GM19467 (cell line): ENCODE results near the gene RTL10.

Experiments used
- ATAC-seq: cut with Tn5 transposase; IDR thresholded peaks from one replicate; pipeline ENCODE4 v1.9.1; 2021; ENCODE audit warnings: mild to moderate bottlenecking, moderate library complexity; ENCODE audit not compliant: unreplicated experiment

The RTL10 gene

DNA sequence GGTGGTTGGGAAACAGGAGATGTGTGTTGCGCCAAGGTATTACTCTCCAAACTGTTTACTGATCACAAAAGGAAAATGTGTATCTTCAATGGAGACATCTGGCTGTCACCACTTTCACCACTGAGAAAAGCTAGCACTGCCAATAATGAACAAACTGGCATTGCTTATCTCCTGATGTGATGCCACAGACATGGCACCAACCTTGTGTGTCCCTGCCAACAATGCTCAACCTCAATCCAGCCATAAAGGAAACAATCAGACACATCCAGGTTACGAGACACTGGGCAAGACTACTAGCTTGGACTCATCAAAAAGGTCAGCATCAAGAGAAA is 28.1 kb downstream of the RTL10 start:
- ATAC-seq: no peak

DNA sequence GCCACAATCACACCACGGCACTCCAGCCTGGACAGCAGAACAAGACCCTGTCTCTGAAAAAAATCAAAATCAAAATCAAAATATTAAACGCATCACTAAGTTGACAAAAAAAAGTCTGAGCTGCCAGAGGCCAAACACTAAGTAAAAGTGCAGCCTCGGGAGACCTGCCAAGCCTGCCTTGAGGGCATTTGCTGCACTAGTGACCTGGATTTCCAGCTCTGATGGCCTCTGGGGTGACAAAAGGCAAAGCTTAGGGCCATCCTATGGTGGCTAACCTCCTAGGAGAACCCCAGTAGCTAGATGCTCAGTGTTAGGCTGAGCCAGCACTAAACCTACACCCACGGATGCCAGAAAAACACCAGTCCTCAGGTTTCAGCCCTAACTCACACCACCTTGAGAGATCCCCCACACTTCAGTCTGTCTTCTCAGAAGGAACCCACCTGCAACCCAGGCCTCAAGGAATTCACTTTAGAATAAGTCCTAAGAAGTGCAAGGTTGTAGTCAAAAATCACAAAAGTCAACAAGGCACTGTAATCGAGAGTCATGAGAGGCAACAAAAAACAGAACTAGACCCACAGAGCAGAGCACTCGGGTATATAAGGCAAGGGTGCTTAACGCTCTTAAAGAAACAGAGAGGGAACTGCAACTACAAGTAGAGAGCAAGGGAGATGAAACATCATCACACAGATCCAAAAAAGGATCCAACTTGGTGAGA is 28.6 kb downstream of the RTL10 start:
- no peak for ATAC-seq

DNA sequence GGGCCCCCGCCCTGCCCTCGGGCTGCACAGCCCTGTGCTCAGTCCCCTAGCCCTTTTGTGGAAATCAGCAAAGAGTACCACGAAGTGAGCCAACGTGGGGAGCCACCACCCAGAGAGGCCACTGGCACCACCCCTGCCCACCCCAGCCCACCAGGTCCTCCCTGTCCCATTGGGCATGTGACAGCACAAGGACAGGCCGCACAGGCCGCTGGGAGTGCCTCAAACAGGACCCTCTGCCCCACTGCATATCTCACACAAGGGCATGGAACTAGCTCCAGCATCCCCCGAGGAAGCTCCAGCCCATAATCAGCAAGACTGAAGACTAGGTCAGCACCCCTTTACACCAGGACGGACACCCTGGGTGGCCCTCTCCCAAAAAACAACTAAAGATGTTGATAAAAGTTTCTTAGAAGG is 29.7 kb downstream of the RTL10 start:
- no peak for ATAC-seq

DNA sequence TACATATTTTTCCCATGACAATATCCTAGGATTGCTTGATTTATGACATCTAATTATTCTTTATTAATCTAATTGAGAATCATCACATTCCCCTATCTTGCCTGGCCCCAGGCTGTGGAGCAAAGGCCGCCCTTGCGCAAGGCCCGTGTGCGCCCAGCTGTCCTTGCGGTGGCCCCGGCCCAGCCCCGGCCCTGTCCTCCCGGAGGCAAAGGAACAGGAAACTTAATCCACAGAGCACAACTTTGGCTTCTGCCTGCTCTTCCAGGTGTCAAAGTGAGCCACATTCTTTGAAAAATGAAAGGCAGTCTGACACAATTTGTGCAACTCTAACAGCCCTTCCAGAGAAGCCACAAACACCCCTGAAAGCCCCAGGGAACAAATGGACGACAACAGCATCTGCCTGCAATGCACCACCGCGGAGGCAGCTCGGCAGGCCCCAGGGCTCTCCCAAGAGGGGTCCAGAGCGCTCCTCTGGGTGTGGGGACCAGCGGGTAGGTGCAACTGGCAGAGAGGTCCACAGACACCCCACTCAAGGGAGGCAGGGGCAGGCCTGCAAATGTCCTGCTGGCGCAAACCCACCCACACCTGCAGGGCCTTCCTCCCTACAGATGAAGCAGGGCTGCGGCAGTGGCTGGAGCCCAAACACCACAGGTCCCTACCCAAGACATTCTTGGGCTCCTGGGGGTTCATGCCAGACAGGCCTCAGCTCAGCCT is 30.3 kb downstream of the RTL10 start:
- no peak for ATAC-seq

DNA sequence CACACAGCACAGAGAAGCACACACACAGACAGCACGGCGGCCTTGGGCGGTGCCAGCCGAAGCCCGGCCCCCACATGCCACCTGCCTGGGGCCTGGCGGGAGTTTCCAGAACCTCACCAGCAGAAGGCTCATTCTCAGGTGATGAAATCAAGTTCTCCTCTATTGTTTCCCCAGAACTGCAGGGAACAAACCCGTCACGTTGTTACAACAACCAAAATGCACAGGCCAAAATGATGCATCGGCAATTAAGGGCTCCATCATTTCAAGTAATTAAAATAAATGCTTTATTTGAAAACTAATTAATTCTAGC is 30.8 kb downstream of the RTL10 start:
- no peak for ATAC-seq

DNA sequence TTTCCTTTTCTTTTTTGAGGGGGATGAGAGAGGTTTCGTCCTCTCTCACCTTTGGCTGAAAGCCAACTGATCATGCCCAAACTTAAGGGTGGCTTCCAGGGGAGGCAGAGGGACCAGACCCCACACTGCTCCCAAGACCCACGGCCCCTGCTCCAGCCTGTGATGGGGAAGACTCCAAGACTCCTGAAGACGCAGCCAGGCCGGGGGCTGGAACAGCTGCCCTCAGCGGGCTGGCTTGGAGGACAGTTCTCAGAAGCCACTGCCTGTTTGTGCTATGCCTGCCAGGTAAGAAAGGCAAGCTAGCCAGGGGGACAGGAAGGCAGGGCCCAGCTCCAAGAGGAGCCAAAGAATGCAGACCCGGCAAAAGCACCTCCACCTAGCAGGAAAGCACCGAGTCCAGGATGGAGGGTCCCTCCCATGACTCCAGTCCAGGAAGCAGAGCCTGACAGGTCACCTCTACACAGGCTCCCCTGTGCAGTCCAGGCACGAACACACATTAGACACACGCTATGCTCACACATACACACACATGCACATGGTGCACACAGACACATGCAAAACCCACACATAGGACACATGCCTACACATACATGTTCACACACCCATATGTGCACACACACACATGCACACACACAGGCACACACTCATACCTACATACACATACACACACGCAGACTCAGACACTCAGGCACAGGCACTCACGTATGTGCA is 31.3 kb downstream of the RTL10 start:
- no peak for ATAC-seq

DNA sequence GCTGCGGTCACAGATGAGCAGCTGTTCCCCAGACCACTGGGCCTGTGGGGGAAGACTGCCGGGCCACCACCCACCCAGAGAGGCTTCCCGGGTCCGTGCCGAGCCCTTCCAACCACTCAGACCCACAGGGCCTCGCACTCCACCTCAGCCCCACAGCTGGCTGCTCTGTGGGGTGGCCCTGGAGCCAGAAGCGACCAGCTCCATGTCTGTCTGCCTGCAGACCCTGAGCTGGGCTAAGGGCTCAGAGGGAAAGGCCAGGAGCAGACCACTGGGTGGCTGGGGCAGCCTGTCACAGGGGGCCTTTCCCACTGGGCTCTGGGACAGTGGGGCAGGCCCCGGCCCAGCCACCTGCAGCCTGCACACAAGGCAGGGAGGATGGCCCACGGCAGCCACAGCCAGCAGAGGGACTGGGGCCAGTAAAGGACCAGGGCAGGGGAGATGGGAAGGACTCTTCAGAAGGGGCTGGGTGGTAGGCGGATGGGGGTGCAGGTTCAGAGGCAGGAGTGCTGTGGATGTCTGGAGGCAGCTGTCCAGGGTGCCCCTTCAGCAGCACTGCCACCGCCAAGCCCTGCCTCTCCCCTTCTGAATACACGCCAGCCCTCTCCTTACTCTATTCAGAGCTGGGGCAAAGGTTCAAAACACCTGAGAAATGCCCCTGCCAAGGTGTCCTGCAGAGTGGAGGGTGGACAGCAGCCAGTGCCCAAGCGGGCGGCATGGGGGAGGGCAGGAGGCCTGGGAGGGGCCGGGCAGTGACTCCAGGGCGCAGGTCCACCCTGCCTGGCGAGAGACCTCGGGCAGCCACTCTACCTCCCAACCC is 32.2 kb downstream of the RTL10 start:
- no peak for ATAC-seq

DNA sequence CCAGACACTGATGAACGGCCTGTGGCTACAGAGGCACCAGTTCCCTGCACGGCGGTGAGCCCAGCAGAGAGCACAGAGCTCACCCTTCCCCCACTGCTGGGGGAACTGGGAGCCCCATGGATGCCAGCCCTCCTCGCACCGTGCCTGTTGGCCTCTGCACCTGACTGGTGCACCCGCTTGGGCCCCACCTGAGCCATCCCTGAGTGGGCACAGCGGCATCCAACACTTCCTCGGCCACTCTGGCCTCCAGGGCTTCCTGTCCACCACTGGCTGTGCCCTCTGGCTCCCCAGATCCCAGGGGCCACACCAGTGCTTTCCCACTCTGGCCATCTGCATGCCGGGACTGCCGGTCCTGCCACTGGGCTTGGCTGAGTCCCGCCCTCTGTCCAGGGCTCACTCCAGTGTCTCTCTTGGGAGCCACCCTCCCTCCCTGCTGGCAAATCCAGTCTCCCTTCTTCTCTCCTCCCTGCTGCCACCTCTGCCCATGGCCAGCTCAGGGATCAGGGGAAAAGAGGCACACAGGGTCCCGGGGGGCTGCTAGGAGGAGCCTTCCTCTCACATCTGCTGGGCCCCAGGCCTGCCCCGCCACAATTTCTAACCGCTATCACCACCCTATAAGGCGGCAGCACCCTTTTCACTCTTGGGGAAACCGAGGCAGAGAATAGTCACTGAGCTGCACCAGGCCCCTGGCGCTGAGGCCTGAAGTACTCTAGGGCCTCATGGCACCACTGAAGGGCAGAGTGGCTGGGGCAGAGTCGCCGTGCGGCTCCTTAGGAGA is 33.0 kb downstream of the RTL10 start:
- ATAC-seq: no peak

DNA sequence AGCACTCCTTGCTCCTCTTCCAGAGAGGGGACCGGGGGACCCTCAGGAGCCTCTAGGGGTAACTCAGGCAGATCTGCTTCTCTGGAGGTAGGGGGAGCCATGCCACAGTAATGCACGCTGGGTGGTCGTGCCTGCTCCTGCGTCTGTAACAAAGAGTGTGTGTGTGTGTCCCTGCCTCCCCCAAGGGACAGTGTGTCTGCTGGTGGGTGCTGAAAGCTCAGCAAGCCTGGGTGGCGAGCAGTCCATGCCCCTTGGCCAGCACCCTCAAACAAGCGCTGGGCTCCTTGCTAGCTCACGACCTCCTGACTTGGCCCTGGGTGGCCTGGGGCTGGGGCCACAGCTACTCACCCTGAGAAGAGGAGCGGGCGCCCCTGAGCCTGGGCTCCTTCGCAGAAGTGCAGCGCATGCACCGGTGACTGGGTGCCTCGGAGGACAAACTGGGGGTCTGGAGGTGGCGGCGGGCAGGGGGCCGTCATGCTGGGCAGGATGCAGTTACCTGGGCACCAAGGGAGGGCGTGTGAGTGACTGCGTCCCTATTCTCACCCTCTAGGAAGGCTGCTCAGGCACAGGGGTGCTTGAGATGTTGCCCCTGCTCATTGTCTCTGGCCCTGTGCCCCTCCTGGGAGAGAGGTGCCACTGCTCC is 33.7 kb downstream of the RTL10 start:
- ATAC-seq: no peak

DNA sequence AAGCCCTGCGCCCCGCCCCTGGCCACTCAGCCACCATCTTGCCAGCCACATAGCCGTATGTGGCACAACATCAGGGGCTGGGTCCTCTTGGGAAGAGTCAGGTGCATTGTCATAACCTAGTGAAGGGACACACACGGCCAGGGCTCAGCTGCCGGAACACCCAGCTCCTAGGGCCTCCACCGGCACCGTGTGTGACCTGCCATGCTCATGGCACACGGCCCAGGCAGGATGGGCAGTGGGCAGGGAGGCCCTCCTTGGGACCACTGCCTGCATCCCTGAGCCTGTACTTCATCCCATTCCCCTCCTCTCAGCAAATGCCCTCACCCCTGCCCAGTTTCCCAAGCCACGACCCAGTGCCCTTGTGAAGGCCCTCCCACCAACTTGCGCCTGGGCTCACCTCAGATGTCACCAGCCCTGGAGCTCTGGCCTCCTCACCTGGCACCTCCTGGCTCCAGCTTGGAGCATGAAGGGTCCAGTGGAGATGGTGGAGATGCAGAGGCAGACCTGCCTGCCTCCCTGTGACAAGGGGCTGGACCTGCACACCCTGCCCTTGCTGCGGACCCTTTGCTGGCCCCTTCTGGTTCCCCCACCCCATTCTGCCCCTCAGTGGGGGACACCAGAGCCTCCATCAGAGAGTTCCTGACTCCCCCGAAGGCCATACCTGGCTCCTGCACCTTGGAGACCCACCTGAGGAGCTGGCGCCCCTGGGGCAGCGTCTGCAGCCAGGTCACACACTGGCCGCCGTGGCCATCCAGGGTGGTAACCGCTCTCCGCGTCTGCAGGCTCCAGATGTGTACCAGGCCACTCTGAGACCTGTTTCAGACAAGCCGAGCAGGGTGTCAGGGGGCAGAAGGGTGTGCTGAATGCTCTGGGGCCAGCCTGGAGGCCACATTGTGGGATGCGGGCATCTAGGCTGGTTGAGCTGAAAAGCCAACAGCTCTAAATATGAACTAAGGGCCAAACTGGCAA is 34.5 kb downstream of the RTL10 start:
- no peak for ATAC-seq

DNA sequence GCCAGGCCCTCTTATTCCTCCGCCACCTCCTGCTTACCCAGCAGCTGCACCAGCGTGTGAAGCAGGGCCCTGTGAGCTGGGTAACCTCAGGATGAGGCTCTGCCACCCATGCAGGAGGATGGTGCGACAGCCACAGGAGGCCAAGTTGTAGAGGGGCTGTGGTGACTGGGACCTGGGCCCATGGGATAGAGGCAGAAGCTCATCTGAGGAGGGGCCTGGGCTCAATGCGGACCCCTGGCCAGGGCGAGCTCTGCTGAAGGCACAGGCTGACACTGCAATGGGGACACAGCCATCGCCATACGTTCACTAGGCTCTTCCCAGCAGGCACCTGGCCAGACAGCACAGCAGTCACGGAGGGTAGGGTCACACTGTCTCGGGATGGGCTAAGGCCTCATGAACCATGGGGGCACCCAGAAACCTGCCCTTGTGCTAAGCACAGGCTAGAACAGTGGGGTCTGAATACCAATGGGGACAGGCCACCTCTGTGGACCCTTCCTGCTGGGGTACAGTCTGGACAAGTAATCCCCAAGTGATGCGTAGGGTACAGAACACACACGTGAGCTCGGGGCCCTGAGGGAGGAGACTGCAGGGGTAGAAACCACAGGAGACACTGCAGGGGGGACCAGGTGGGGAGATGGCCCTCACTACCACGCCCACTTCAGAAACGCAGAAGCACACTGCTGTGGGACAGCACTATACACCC is 35.3 kb downstream of the RTL10 start:
- ATAC-seq: no peak

DNA sequence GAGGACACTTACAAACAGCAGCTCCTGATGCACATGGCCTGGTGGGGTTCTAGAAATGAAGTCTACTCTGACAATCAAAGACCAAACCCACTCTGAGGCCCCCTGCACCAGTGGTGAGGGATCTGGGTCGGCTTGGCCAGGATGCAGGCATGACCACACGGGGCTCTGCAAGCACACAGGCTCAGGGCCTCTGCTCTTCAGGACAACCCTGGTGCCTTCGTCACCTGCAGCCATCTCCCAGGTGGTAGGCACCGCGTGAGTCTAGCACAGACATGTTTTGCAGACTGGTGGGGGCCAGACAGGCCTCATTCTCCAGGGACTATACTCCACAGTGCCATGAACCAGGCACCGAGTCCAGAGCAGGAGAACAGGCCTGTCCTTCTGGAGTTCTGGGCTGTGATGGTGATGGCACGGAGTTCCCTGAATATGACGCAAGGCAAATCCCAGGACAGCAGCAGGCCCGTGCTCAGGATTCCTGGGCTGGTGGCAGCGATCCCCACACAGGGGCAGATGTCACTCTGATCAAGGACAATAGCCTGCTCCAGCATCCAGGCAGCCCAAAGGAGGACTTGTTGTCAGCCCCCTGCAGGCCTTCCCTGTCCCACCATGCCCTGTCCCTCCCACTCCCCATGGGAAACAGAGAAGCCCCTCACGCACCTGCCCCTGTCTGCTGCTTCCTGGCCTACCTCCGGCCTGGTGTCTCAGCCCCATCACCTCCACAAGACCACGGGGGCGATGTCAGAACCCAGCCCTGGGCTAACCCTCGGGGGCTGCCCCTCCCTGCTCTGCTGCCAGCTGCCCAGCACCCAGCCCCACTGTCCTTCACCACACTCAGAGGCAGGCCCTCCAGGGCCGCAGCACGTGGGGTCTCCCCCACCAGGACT is 36.1 kb downstream of the RTL10 start:
- no peak for ATAC-seq

DNA sequence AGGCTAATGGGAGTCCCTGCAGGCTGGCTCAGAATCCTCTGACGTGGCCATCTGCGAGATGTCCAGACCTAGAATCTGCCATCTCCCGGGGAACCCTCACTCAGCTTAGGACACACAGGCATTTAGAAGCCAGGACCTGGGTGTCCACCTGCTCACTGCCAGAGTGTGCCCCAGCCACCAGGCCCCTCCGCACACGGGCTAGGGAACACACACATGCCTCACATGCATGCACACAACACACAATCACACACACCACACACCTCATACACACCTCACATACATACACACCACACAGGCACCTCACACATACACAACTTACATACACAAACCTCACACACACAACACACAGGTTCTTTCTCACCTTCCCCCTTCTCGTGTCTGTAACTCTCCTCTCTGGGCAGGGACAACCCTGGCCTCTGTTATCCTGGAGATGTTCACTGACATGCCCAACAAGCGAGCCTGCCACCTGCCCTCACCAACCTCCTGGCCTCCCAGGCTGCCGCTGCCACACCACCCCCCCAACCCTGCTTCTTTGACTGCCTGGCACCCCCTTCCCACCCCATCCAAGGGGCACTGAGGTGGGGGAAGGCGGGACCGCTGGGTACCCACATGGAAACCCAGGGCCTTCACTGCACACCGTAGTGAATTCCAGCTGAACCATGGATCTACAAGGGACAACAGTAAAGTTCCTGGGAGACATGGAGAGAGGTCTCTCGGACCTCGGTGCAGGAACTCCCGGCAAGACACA is 38.1 kb downstream of the RTL10 start:
- no peak for ATAC-seq

DNA sequence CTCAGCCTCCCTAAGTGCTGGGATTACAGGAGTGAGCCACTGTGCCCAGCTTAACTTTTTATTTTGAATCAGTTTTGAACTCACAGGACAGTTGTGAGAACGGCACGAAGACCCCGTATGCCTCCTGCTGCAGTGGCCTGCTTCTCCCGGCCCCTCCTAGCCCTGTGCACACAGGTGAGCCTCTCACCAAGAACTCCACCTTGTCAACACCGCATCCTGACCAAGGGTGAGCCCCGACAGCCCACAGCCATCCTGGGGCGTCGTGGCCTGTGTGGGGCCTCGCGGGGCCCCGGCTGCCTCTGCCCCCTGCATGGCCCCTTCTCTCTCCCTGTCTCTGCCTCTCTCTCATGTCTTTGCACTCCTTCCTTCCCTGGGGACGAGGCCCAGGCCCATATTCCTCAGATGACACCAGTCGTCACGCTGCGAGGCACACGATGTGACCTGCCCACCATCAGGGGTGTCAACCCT is 38.8 kb downstream of the RTL10 start:
- ATAC-seq: no peak

DNA sequence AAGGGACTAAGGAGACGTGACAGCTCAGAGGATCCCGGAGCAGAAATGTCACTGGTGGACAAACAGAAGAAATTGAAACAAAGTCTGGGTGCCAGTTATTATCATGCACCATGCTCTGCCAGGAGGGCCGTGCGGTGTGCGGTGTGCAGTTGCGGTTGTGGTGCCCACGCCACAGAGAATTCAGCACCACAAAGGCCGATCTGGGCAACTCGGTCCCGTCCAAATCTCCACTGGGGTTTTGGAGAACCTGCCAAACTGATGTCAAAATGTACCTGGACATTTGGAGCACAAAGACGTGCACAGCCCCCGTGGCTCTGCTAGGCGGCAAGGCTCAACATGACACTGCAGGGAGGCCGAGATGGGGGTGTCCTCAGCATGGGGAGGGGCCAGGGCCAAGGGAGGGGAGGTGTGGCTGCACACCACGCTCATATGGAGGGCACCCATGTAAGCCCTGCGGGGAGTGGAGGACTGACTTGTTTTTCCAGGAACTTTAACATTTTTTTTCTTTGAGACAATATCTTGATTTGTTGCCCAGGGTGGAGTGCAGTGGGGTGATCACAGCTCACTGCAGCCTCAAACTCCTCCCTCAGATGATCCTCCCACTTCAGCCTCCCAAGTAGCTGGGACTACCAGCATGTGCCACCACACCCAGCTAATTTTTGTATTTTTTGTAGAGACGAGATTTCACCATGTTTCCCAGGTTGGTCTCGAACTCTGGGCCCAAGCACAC is 39.4 kb downstream of the RTL10 start:
- ATAC-seq: no peak

DNA sequence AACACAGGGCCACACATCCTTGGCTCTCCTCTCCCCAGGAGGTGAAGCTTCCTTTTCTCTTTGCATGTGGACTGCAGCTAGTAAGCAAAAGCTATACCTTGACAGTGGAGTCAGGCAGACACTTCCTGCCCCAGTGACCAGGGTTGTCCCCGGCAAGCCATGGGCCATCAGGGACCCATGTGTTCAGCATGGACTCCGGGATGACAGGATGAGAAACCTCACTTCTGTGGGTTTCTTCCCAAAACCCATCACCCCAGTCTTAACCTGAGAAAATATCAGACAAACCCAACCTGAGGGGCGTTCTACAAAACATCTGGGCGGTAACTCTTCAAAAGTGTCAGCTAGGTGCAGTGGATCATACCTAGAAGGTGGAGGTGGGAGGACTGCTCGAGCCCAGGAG is 40.2 kb downstream of the RTL10 start:
- no peak for ATAC-seq
